ENCODE data around the gene CASP3.
A peak's percentile ranks its signal among the peaks of the same experiment; 100 is the strongest.
"Not testable (repeated sequence)": the region's sequence is repeated elsewhere in the genome, so short reads cannot be mapped to it uniquely, and the experiment has no call there.

CASP3 gene

DNA sequence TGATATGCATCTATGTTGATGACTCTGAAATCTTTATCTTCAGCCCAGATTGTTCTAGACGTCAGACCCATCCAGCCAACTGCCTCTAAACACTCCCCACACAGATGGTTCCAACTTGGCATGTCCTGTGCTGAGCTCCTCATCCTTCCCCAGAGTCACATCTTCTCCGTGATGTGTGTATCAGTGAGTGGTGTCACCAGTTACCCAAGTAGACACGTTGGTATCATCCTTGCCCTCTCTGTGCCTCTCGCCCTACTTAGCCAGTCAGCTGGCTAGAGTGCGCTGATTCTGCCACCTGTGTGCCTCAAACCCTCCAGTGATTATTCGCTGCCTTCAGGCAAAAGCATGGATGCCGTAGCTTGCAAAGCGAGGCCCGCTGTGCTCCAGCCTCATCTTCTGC is 18.8 kb upstream of the CASP3 start:
- DNase-seq (ENCODE audit: low read depth, low spot score) = no peak
- H3K4me3 ChIP-seq (ENCODE audit: low read length) = no peak overlapping the region

DNA sequence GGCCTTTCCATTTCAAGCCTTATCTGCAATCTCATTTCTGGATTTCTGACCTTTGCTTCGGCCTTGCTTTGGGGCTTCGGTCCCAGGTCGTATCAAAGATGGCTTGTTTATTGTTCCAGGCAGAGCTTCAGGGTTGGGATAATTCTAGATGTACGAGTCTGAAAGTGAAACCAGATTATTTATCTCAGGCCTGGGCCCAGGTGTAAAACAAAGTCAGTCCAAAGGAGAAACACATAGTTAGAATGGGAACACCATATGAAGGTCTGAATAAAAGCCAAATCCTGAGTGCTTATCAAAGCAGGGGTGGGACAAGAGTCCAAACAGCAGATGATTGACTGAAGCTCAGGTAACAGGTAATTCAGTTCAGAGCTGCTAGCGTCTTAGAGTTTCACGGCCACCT is 17.4 kb upstream of the CASP3 start:
- H3K4me3 ChIP-seq (ENCODE audit: low read length) = no peak overlapping the region
- no peak for DNase-seq (ENCODE audit: low read depth, low spot score)

DNA sequence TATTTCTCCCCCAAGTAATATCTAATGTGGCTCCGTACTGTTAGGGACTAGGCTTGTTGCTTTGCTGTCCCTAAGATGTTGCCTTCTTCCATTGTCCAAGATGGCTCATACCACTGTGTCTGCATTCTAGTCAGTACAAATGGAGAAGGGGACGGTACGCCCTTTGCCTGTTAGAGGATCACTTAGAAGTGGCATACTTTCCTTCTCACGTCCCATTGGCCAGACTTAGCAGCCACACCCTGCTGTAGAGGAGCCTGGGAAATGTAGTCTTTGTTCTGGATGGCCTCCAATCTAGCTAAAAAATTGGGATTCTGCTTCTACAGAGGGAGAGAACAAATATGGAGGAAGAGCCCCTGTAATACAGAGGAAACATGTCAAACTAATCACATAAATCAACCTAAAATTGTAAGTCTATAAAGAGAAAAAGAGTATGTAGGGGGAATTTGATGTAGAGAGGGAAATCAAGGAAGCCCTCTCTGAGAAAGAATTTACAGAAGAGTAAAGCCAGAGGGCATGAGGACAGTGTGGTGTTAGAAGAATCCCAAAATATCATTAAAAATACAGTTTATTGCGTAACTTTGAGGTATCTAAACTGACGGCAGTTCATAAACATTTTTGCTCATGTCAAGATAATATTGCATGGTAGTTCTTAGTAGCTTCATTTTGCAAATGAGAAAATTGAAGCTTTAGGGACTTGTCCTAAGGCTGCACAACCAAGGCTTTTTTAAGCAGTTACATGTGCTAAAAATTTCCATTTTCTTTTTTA is 15.4 kb upstream of the CASP3 start:
- H3K4me3 ChIP-seq (ENCODE audit: low read length) = no peak overlapping the region
- no peak for DNase-seq (ENCODE audit: low read depth, low spot score)

DNA sequence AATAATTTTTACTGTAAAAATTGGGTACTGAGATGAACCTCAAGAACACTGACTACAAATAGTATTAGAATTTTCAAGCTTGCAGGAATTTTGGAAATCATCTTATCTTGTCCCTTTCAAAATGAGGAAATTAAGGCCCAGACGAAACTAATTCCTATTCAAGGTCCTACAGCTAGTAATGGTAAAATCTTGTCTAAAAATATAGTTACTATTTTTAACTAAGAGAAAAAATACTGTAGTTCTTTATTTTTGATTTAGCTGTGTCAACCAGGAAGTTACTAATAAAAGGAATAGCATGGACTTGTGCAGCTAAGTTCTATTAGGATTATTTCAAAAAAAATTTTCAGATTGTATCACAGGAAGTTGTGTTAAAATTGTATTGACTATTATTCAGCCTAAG is 13.0 kb upstream of the CASP3 start:
- DNase-seq (ENCODE audit: low read depth, low spot score) = no peak
- H3K4me3 ChIP-seq (ENCODE audit: low read length) = no peak overlapping the region

DNA sequence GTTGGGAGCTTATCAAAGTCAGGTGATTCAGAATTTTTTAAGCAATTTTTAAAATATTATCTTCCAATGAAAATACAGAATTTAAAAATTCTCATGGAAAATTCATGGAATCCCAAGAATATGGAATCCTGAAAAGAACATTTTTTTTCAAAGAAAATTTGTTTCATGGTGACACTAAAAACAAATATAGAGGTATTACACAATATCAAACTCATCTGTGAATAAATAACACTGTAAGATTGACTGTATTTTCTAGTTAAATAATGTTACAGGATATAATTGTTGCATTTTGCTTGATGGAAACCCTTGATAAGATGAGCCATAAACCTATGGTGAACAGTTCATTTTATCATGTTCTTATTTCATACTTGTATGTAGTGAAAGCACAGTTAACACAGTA is 11.7 kb upstream of the CASP3 start:
- no peak overlapping the region for H3K4me3 ChIP-seq (ENCODE audit: low read length)
- DNase-seq (ENCODE audit: low read depth, low spot score) = no peak

DNA sequence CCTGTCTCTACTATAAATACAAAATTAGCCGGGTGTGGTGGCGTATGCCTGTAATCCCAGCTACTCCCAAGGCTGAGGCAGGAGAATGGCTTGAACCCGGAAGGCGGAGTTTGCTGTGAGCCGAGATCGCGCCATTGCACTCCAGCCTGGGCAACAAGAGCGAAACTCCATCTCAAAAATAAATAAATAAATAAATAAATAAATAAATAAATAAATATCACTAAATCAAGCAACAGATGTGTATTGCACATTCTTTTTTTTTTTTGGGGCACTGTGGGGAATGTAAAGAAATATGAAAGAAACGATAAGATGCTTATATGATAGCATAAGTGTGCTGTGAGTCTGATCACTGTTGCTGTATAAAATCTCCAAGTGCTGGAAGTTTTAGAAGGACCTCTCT is 8.6 kb upstream of the CASP3 start:
- H3K4me3 ChIP-seq (ENCODE audit: low read length); DNase-seq (ENCODE audit: low read depth, low spot score): not testable (repeated sequence)

DNA sequence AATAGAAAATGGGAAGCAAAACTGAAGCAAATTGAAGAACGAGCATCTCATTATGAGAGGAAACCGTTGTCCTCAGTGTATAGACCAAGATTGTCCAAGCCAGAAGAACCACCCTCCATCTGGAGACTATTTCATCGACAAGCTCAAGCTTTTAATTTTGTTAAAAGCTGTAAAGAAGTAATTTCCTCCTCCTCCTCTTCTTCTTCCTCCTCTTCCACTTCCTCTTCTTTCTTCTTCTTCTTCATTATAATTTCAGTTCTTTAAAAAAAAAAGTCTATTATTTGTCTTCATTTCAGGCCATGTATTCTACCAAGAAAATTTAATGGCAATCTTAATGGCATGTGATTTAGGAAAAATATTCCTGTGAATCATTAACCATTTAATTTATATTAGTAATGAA is 7.9 kb upstream of the CASP3 start:
- DNase-seq (ENCODE audit: low read depth, low spot score) = no peak

DNA sequence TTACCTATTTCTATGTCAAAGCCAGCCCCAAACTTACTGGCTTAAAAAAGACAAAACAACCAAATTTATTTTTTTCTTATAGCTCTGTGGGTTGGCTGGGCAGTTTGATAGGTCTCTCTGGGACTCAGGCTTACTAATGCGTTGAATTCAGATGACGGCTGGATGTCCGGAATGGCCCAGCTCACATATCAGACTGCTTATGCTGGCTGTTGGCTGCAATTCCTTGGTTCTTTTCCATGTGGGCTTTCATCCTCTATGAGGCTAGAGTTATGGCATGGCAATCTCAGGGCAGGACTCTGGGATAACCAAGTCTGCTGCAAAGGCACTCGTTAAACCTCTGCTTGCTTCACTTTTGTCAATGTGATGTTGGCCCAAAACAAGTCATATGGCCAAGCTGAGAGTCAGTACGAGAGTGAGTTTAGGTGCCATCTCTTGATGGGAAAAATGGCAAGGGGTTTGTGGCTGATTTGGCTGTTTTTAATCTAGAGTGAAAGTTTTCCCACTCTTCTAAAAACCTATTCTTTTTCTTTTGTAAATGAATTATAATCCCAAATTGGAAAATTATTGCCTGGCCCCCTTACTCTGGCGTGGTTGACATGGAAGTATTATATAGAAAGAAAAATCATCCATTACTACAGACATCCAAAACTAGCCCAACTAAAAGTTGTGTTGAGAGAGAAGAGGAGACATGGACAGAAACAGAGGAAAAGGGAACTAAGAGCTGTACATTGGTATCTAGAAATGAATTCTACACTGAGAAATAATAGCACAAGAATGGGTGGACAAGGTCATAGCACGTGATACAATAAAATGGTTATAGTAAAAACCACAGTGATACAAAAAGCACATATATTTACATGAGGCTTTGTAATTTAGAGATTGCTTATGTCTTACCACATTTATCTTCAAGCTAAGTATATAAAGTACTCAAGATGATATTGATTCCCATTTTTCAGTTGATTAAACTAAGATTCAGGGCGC is 6.9 kb upstream of the CASP3 start:
- H3K4me3 ChIP-seq (ENCODE audit: low read length) = no peak overlapping the region
- DNase-seq (ENCODE audit: low read depth, low spot score) = no peak

More for the DNA sequence above, 7.9 kb upstream of the CASP3 start:
- H3K4me3 ChIP-seq (ENCODE audit: low read length) = no peak overlapping the region

DNA sequence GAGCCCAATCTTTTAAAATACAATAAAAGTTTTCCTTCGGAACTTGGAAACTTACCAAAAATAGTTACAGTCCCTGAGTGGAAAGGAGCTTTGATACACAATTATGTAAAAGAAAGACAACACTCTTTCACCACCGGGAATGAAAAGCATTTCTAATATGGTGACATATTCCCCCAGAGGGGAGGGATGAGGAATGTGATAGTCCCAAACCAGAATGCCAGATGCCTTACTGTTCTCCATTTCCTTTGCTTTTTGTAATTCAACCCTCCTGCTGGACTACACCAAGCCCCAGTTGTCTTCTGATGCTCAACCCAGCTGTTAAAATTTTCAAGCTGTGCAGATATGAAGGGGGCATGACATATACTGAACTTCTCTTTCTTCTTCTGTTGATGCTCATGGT is 4.4 kb upstream of the CASP3 start:
- no peak overlapping the region for H3K4me3 ChIP-seq (ENCODE audit: low read length)
- DNase-seq (ENCODE audit: low read depth, low spot score) = no peak

DNA sequence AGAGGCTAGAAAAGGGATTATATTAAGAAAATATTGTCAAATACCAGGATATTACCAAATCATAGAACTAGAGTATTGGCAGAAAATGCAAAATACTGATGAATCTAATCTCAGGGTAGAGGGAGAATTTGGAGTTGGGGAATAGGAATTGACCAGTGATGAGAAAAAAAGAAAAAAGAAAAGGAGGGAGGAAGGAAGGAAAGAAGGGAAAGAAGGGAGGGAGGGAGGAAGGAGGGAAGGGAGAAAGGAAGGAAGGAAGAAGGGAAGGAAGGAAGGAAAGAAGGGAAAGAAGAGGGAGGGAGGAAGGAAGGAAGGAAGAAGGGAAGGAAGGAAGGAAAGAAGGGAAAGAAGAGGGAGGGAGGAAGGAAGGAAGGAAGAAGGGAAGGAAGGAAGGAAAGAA is 3.4 kb upstream of the CASP3 start:
- not testable (repeated sequence) for DNase-seq (ENCODE audit: low read depth, low spot score); H3K4me3 ChIP-seq (ENCODE audit: low read length)

DNA sequence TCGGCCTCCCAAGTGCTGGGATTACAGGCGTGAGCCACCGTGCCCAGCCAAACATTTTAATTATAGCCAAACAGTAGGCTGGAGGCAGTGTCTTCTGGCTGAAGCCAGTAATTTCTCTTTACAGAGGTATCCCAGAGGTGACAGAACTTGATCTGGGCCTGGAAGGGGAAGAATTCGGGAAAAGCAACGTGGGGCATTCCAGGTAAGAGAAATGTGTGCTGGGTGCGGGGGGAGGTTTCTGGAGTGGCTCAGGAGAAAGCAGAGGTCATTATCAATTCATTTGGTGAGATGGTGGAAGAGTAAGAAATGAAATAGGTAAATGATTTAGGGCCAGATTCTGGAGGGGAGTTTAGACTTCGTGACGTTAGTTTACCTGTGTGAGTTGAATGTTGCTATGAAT is 2.7 kb upstream of the CASP3 start:
- no peak for DNase-seq (ENCODE audit: low read depth, low spot score)
- no peak overlapping the region for H3K4me3 ChIP-seq (ENCODE audit: low read length)

DNA sequence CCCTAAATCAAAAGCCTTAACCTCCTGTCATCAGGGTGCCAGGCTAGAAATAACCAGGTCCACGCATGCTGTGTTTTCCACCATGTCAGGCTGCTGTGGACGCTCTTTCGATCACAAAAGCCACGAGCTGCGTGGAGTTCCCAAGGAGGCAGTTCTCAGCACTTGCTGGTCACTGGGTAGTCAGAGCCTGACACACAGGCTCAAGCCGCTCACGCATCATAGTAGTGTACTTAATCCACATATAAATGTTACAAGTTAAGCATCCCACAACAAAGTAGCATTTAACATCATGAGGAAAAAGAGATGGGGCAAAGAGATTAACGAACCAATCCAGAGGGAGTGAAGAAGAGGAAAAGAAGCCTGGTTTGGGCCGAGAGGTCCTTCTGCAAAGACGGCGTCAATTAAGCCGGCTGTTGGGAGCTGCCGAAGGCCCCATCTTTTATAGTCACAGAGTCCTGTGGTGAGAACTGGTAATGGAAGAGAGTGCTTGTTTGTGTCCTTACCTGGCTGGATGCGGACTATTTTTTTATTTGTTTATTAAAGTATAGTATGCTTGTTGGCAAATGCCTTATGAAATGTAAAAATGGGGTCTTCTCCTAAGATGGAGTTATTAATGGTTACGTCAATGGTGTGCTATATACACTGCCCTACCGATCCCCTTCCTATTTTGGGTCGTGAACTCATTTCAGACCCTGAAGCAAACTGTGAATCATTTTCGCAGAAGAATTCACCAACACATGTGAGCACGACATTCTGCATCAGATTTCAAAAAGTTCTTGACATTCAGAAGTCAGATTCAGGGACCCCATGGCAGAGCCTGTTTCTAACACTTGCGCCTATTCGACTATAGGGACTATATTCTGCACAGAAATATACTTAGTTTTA is 966 bp upstream of the CASP3 start:
- H3K4me3 ChIP-seq (ENCODE audit: low read length) = peak overlapping the region; percentile 96
- DNase-seq (ENCODE audit: low read depth, low spot score) = no peak

DNA sequence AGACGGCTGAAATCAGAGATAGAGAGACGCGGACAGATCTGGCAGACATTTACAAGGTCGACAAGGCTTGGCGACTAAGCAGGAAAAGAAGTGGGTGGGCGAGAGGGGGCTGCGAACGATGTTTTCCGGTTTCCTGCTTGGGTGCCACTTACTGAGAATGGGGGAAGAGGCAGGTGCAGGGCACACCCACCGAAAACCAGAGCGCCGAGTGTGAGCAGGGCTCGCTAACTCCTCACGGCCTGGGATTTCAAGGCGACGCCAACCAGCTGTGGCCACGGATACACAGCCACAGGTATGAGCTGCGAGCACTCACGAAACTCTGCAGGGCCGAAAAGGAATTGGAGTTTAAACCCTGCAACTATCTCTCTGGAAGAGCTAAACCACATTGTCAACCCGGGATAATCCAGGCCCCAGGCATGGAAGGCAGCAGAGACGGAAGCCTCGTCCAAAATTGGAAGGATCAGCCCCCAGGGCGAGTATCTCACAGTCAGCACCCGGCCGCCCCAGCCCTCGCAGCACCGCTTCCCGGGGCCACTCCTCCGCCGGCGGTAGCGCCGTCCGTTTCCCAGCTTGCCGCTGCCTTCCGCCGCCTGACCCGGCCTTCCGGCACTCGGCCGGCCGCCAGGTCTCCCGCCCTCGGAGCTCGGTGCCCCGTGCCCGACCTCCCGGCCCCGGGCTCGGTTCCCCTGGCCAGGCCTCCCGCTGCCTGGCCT is 778 bp downstream of the CASP3 start:
- peak; percentile 66 for DNase-seq (ENCODE audit: low read depth, low spot score)

DNA sequence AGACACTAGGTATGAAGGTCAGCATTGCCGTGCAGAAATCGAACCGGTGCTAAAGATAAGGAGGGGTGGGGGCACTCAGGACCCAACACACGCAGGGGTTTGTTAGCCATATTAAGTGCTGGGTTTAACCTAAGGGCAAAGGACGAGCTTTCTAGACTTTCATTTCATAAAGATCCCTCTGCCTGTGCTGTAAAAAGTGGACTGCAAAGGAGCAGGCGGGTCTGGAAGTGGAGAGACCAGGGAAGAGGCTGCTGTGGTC is 1.3 kb downstream of the CASP3 start:
- no peak for DNase-seq (ENCODE audit: low read depth, low spot score)
- peak overlapping the region; percentile 86 for H3K4me3 ChIP-seq (ENCODE audit: low read length)

More for the DNA sequence above, 778 bp downstream of the CASP3 start:
- H3K4me3 ChIP-seq (ENCODE audit: low read length) = peak overlapping the region; percentile 86

DNA sequence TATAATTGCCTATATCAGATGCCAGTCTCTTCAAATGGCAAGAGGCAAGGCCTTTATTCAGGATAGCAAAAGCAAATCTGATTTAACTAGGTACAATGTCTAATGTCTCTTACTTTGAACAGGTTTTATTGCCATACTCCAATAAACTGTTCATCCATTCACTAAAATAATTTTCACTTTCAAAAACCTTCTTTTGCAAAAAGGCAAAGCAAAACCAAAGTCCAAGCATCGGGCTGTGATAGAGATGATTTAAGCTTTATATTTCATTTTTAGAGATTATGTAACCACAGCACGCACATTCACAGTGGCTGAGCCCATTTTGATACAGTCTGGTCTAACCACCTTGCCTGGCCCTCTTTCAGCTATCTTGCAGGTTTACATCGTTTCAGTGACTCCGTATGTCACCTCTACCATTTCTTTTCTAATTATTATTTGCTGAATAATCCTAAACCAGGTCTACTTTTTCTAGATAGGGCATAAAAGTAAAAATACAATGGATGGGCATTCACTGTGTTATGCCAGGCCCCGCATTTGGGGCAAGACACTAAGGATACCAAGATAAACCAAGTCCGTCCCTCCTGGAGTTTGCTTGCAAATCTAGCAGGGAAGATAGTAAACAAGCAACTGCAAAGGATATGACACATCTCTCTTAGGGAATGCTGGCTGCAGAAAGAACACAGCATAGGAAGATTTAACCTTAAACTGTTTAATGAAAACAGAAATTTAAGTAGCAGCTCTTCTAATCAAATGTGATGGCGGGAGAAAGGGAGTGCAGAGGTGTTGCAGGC is 1.8 kb downstream of the CASP3 start:
- peak overlapping the region; percentile 86 for H3K4me3 ChIP-seq (ENCODE audit: low read length)
- DNase-seq (ENCODE audit: low read depth, low spot score) = no peak

DNA sequence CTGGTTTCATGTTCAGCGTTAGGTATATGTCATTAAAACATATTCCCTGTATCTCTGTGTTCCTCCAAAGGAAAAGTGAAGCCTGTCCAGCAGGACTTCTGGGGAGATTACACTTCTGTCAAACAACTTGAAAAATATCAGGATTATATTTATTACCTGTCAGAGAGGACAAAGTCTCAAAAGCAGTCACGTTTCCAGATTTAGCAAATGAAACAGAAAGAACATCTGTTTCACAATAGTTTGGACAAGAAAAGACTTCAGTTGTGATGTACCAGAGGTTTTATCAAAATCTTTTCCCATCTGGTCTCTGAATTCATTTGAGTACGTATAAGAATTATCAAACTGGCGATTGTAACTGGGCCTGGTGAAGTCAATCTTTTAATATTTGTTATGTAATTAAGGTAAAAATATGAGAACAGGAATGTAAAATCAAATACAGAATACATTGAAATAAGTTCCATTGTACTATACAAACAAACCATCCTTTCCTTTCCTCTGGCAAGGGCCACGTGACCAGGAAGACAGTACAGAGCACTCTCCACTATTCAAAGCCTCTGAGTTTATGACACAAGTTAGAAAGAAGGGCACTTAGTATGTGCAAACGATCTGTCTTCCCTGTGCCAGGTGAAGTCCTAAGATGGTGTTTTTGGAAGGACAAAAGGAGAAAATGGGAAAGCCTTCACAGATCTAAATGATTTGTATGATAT is 3.2 kb downstream of the CASP3 start:
- no peak overlapping the region for H3K4me3 ChIP-seq (ENCODE audit: low read length)
- DNase-seq (ENCODE audit: low read depth, low spot score) = no peak

DNA sequence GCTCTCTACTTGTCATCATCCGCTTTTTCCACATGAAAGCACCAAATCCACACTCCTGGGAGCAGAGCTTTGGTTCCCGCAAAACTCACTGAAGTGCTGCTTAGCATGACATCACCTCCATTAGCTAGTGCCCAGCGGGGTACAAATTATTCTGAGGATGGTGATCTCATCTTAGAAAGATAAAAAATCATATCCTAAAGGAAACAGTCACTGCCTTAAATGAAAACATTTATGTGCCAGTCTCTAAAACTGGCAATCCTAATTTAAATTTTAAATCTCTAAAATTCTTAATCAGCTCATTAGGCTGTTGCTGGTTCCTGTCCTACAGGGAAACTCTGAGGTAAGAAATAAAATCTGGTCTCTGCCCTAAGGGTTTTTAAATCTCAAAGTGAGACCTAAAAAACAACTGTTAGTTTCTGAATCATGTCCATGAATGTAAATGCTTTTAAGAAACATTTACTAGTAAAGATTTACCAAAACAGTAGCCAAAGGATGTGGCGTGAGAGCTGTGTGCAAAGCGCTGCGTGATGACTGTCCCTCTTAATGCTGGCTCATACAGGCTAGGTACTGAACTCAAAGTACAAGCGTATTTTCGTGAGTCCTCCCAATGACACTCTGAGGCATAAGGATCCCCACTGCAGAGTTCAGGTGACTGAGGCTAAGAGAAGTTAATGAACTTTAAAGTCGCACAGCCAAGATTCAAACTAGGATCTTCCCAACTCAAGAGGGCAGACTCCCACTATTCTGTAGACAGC is 4.5 kb downstream of the CASP3 start:
- no peak for DNase-seq (ENCODE audit: low read depth, low spot score)
- H3K4me3 ChIP-seq (ENCODE audit: low read length) = no peak overlapping the region
